Activated CD4-positive, CD25-positive, alpha-beta regulatory T cell treated with anti-CD3 and anti-CD28 coated beads, Interleukin-2, amount 50 U/mL, for 72 hours (primary cell): ENCODE results near the gene C19orf12.

Source experiments
- DNase-seq: peaks from one replicate; pipeline ENCODE4 v3.0.0; 2021

Gene C19orf12

GRCh38 chr19:29694669-29695627 lies 20.1 kb downstream of the C19orf12 start:
- DNase-seq, result peak; percentile 81

- DNase-seq, result no peak
These were observed 20.9 kb downstream of the C19orf12 start for GRCh38 chr19:29694161-29694560.

GRCh38 chr19:29690842-29691241 lies 24.2 kb downstream of the C19orf12 start:
- DNase-seq, result peak; percentile 53

- DNase-seq, result no peak
These were observed 26.9 kb downstream of the C19orf12 start for GRCh38 chr19:29687897-29688728.

GRCh38 chr19:29687244-29687896 lies 27.7 kb downstream of the C19orf12 start:
- DNase-seq, result no peak

GRCh38 chr19:29686285-29686805 lies 28.7 kb downstream of the C19orf12 start:
- DNase-seq, result no peak

GRCh38 chr19:29685326-29685725 lies 29.7 kb downstream of the C19orf12 start:
- DNase-seq, result no peak

- DNase-seq, result no peak
These were observed 32.1 kb downstream of the C19orf12 start for GRCh38 chr19:29683009-29683408.

GRCh38 chr19:29682236-29682895 lies 32.7 kb downstream of the C19orf12 start:
- DNase-seq, result no peak

- no peak for DNase-seq
These were observed 33.4 kb downstream of the C19orf12 start for GRCh38 chr19:29681422-29682235.

GRCh38 chr19:29680937-29681336 lies 34.1 kb downstream of the C19orf12 start:
- no peak for DNase-seq

GRCh38 chr19:29680447-29680846 lies 34.6 kb downstream of the C19orf12 start:
- DNase-seq, result peak; percentile 75

GRCh38 chr19:29679598-29680210 lies 35.4 kb downstream of the C19orf12 start:
- no peak for DNase-seq

- no peak for DNase-seq
These were observed 36.5 kb downstream of the C19orf12 start for GRCh38 chr19:29678484-29679106.

GRCh38 chr19:29677001-29677817 lies 37.9 kb downstream of the C19orf12 start:
- no peak for DNase-seq

GRCh38 chr19:29676586-29676985 lies 38.5 kb downstream of the C19orf12 start:
- DNase-seq, result no peak

- DNase-seq, result no peak
These were observed 39.3 kb downstream of the C19orf12 start for GRCh38 chr19:29675650-29676186.

GRCh38 chr19:29675120-29675649 lies 39.9 kb downstream of the C19orf12 start:
- no peak for DNase-seq
